ENCODE data around the gene SF3B2. TPM values are rescaled to one million over a fixed set of nuclear protein-coding genes. Genes with fewer than 3 reads are reported as not detected.
"Not testable (repeated sequence)": the region's sequence is repeated elsewhere in the genome, so short reads cannot be mapped to it uniquely, and the experiment has no call there.

Gene SF3B2
- total RNA-seq, 2 experiments from 2014 or later, result 241 to 253 TPM

GRCh38 chr11:66078949-66079348, 26.8 kb downstream of the SF3B2 start:
- H3K4me1 Mint-ChIP-seq (ENCODE audit: low read depth), result peaks cover 64% of the 10 kb centered on the region
- ChIA-PET POLR2A (interaction anchor here (0.9 to 1.3 kb wide), 2 partner anchors 19 to 29 kb away, joined by 3 to 6 read pairs; no protein-coding TSS in a partner anchor), CTCF (interaction anchor here (0.6 to 6.6 kb wide), 7 partner anchors 9 to 58 kb away, joined by 3 to 88 read pairs (median 4); partner anchors contain the start of gene PACS1)
- peak overlapping the region; percentile 44 for H3K27ac Mint-ChIP-seq
- not testable (repeated sequence) for ATAC-seq; H3K4me3 Mint-ChIP-seq; DNase-seq; H3K9me3 Mint-ChIP-seq (ENCODE audit: insufficient read depth); H3K27me3 Mint-ChIP-seq (ENCODE audit: low read depth)
- peaks cover 52% of the 10 kb centered on the region for H3K36me3 Mint-ChIP-seq (ENCODE audit: low read depth)

GRCh38 chr11:66080055-66080817, 28.1 kb downstream of the SF3B2 start:
- H3K27me3 Mint-ChIP-seq (ENCODE audit: low read depth), result no peaks in the 10 kb centered on the region
- H3K9me3 Mint-ChIP-seq (ENCODE audit: insufficient read depth), result no peaks in the 10 kb centered on the region
- H3K27ac Mint-ChIP-seq, result peak overlapping the region; percentile 98
- ATAC-seq (peak; percentile 47), DNase-seq (peak; percentile 66)
- ChIA-PET CTCF (interaction anchor here (0.9 to 6.6 kb wide), 12 partner anchors 11 to 179 kb away, joined by 3 to 88 read pairs (median 6); partner anchors contain the start of gene PACS1), POLR2A (interaction anchor here (0.6 to 2.1 kb wide), 7 partner anchors 9 to 188 kb away, joined by 3 to 11 read pairs (median 5); partner anchors contain the start of genes BANF1, EIF1AD, RAB1B and SF3B2)
- H3K4me1 Mint-ChIP-seq (ENCODE audit: low read depth), result peaks cover 67% of the 10 kb centered on the region
- H3K36me3 Mint-ChIP-seq (ENCODE audit: low read depth), result peaks cover 42% of the 10 kb centered on the region
- H3K4me3 Mint-ChIP-seq, result peak overlapping the region; percentile 84

DNA sequence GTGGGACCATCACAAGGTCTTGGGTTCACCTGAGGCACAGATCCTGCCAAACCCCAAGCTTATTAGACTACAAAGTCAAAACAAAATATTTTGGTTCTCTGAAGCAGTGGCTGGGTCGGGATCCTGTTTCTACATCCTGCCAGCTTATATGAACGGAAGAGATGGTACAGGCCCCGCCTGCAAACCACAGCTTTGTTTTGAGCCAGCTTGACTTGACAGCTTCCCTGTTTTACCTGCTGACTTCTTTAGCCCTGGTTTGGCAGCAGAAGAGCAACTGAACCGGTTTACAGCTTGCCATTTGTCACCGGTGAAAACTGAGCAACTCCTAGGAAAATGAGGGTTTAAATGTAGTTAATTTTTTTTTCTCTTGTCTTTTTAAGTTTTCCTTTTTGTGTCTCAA, 29.3 kb downstream of the SF3B2 start:
- peak overlapping the region; percentile 98 for H3K27ac Mint-ChIP-seq

DNA sequence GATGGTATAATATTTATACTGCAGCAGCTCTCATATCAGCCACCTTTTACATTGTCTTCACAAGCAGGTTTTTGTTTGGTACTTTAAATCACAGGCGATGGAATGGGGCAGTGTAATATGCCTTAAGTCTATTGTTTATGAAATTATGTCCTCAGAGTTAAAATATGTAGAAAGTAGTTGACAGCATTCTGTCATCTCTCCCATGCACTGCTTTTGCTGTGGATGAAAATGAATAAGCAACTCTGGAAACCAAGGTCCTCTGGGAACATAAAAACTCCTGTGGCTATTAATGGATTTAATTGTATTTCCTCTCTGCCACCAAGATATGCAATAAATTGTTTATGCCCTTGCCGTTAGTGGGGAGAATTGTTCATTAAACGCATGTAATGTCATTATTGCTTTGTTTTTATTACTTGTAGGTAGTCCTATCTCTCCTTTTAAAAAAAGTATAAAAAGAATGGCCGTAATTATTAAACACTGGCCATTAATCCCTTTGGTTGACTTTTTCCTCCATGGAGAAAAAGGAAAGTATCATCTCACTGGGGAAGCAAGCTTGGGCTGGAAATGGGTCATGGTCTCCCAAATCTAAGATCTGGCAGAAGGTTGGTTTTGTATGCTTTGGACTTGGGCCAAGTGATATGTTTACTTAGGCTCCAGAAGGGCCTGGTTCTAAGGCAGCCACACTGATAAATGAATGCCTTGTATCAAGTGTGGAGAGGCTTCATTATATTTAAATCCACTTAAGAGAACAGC, 31.0 kb downstream of the SF3B2 start:
- no peaks in the 10 kb centered on the region for H3K27me3 Mint-ChIP-seq (ENCODE audit: low read depth)
- H3K9me3 Mint-ChIP-seq (ENCODE audit: insufficient read depth), result no peaks in the 10 kb centered on the region
- CTCF ChIA-PET, result interaction anchor here (0.7 to 6.6 kb wide), 5 partner anchors 14 to 175 kb away, joined by 3 to 88 read pairs (median 3); partner anchors contain the start of gene PACS1
- H3K36me3 Mint-ChIP-seq (ENCODE audit: low read depth), result peaks cover 23% of the 10 kb centered on the region
- H3K4me3 Mint-ChIP-seq, result no peak overlapping the region
- POLR2A ChIA-PET, result interaction anchor here (1.7 kb wide), 1 partner anchor 12 kb away, joined by 4 read pairs; no protein-coding TSS in a partner anchor
- ATAC-seq, result no peak
- H3K4me1 Mint-ChIP-seq (ENCODE audit: low read depth), result peaks cover 66% of the 10 kb centered on the region
- peak overlapping the region; percentile 35 for H3K27ac Mint-ChIP-seq
- no peak for DNase-seq

More for the DNA sequence above, 29.3 kb downstream of the SF3B2 start:
- H3K4me3 Mint-ChIP-seq, result peak overlapping the region; percentile 84
- no peaks in the 10 kb centered on the region for H3K27me3 Mint-ChIP-seq (ENCODE audit: low read depth)
- H3K9me3 Mint-ChIP-seq (ENCODE audit: insufficient read depth), result no peaks in the 10 kb centered on the region
- H3K4me1 Mint-ChIP-seq (ENCODE audit: low read depth), result peaks cover 67% of the 10 kb centered on the region
- CTCF ChIA-PET, result interaction anchor here (0.7 to 6.6 kb wide), 17 partner anchors 8 to 302 kb away, joined by 3 to 88 read pairs (median 6); partner anchors contain the start of gene PACS1
- DNase-seq (peak; percentile 89), ATAC-seq (peak; percentile 94)
- POLR2A ChIA-PET, result interaction anchor here (0.6 to 2.1 kb wide), 14 partner anchors 10 to 419 kb away, joined by 3 to 11 read pairs (median 4); partner anchors contain the start of genes BANF1, EIF1AD, RAB1B and RELA
- peaks cover 35% of the 10 kb centered on the region for H3K36me3 Mint-ChIP-seq (ENCODE audit: low read depth)

DNA sequence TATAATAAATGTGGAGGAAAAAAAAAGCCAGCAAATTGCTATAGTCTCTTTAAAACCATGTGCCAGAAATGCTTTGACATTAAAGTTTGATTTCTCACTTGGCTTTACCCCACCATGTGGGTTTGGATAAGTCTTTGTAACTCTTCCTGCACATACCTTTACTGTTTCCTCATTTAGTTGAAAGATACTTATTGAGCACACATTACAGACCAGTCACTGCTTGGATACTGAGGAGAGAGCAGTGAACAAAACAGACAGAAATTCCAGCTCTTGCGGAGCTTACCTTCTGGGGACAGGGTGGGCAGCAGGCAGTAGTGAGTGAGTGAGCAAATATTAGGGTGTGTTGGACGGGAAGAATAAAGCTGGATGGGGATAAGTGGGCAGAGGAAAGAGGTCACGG, 31.6 kb downstream of the SF3B2 start:
- POLR2A ChIA-PET, result interaction anchor here (1.0 to 1.7 kb wide), 2 partner anchors 13 to 18 kb away, joined by 3 to 4 read pairs; no protein-coding TSS in a partner anchor
- Mint-ChIP-seq H3K4me3 (no peak overlapping the region), H3K27me3 (ENCODE audit: low read depth) (no peaks in the 10 kb centered on the region), H3K9me3 (ENCODE audit: insufficient read depth) (no peaks in the 10 kb centered on the region), H3K27ac (no peak overlapping the region), H3K36me3 (ENCODE audit: low read depth) (peaks cover 18% of the 10 kb centered on the region), H3K4me1 (ENCODE audit: low read depth) (peaks cover 61% of the 10 kb centered on the region)
- DNase-seq (no peak), ATAC-seq (no peak)
- CTCF ChIA-PET, result interaction anchor here (0.9 to 1.4 kb wide), 3 partner anchors 17 to 175 kb away, joined by 3 read pairs; no protein-coding TSS in a partner anchor

GRCh38 chr11:66084821-66085475, 32.8 kb downstream of the SF3B2 start:
- H3K27me3 Mint-ChIP-seq (ENCODE audit: low read depth), result no peaks in the 10 kb centered on the region
- peaks cover 17% of the 10 kb centered on the region for H3K36me3 Mint-ChIP-seq (ENCODE audit: low read depth)
- DNase-seq, result no peak
- H3K27ac Mint-ChIP-seq, result no peak overlapping the region
- peaks cover 51% of the 10 kb centered on the region for H3K4me1 Mint-ChIP-seq (ENCODE audit: low read depth)
- H3K9me3 Mint-ChIP-seq (ENCODE audit: insufficient read depth), result no peaks in the 10 kb centered on the region
- ChIA-PET POLR2A (interaction anchor here (1.0 to 1.7 kb wide), 3 partner anchors 13 to 17 kb away, joined by 3 to 4 read pairs (median 3); no protein-coding TSS in a partner anchor), CTCF (interaction anchor here (1.0 kb wide), 1 partner anchor 14 kb away, joined by 3 read pairs; no protein-coding TSS in a partner anchor)
- no peak overlapping the region for H3K4me3 Mint-ChIP-seq
- ATAC-seq, result no peak

DNA sequence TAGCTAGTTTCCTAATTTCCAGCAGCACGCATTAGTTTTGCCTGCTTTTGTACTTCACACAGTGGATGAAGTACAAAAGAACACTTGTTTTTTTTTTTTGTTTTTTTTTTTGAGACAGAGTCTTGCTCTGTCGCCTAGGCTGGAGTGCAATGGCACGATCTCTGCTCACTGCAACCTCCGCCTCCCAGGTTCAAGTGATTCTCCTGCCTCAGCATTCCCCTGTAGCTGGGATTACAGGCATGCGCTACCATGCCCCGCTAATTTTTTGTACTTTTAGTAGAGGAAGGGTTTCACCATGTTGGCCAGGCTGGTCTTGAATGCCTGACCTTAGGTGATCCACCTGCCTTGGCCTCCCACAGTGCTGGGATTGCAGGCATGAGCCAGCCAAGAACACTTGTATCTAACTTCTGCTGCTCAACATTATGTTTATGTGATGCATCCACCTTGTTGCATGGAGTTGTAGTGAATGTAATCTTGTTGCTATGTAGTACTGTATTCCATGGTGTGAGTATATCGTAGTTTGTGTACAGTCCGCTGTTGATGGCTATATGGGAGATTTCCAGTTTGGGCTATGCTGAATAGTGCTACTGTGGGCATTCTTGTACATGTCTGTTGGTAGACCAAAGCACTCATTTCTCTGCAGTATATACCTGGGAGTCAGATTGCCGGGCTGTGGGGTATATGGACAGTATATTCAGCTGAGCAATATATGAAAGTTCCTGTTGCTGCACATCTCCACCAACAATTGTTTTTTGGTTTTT, 35.2 kb downstream of the SF3B2 start:
- H3K4me3 Mint-ChIP-seq, result no peak overlapping the region
- DNase-seq (no peak), ATAC-seq (no peak)
- ChIA-PET CTCF (interaction anchor here (1.0 kb wide), 1 partner anchor 14 kb away, joined by 3 read pairs; no protein-coding TSS in a partner anchor), POLR2A (no interaction called here)
- no peaks in the 10 kb centered on the region for H3K9me3 Mint-ChIP-seq (ENCODE audit: insufficient read depth)
- H3K27me3 Mint-ChIP-seq (ENCODE audit: low read depth), result no peaks in the 10 kb centered on the region
- peaks cover 28% of the 10 kb centered on the region for H3K4me1 Mint-ChIP-seq (ENCODE audit: low read depth)
- H3K36me3 Mint-ChIP-seq (ENCODE audit: low read depth), result peaks cover 27% of the 10 kb centered on the region
- no peak overlapping the region for H3K27ac Mint-ChIP-seq

- ATAC-seq, result no peak
Measured at GRCh38 chr11:66089067-66089466, 36.9 kb downstream of the SF3B2 start.

GRCh38 chr11:66090288-66090687, 38.1 kb downstream of the SF3B2 start:
- Mint-ChIP-seq H3K36me3 (ENCODE audit: low read depth) (peaks cover 24% of the 10 kb centered on the region), H3K27ac (no peak overlapping the region)
- POLR2A ChIA-PET, result no interaction called here

More at GRCh38 chr11:66089067-66089466, 36.9 kb downstream of the SF3B2 start:
- ChIA-PET POLR2A (interaction anchor here (0.6 to 1.2 kb wide), 4 partner anchors 13 to 37 kb away, joined by 3 read pairs; partner anchors contain the start of gene SF3B2), CTCF (interaction anchor here (0.8 to 1.5 kb wide), 5 partner anchors 10 to 297 kb away, joined by 3 to 4 read pairs (median 3); no protein-coding TSS in a partner anchor)
- H3K36me3 Mint-ChIP-seq (ENCODE audit: low read depth), result peaks cover 24% of the 10 kb centered on the region
- no peaks in the 10 kb centered on the region for H3K9me3 Mint-ChIP-seq (ENCODE audit: insufficient read depth)
- no peak for DNase-seq
- no peaks in the 10 kb centered on the region for H3K27me3 Mint-ChIP-seq (ENCODE audit: low read depth)
- H3K4me1 Mint-ChIP-seq (ENCODE audit: low read depth), result peaks cover 14% of the 10 kb centered on the region
- no peak overlapping the region for H3K4me3 Mint-ChIP-seq
- H3K27ac Mint-ChIP-seq, result no peak overlapping the region

GRCh38 chr11:66092125-66092524, 40.0 kb downstream of the SF3B2 start:
- H3K4me1 Mint-ChIP-seq (ENCODE audit: low read depth); ATAC-seq; H3K27me3 Mint-ChIP-seq (ENCODE audit: low read depth); H3K4me3 Mint-ChIP-seq; POLR2A ChIA-PET; CTCF ChIA-PET; H3K9me3 Mint-ChIP-seq (ENCODE audit: insufficient read depth); DNase-seq; H3K27ac Mint-ChIP-seq: not testable (repeated sequence)
- peaks cover 24% of the 10 kb centered on the region for H3K36me3 Mint-ChIP-seq (ENCODE audit: low read depth)

More at GRCh38 chr11:66090288-66090687, 38.1 kb downstream of the SF3B2 start:
- no peak overlapping the region for H3K4me3 Mint-ChIP-seq
- H3K9me3 Mint-ChIP-seq (ENCODE audit: insufficient read depth), result no peaks in the 10 kb centered on the region
- DNase-seq (no peak), ATAC-seq (no peak)
- peaks cover 6% of the 10 kb centered on the region for H3K4me1 Mint-ChIP-seq (ENCODE audit: low read depth)
- CTCF ChIA-PET, result interaction anchor here (1.5 kb wide), 1 partner anchor 296 kb away, joined by 3 read pairs; no protein-coding TSS in a partner anchor
- H3K27me3 Mint-ChIP-seq (ENCODE audit: low read depth), result no peaks in the 10 kb centered on the region

Data from activated CD8-positive, alpha-beta T cell treated with anti-CD3 and anti-CD28 coated beads, Interleukin-2, amount 10 ng/mL, durations not matched to agents 7 days and 5 days (primary cell).